GM18951 (cell line): ENCODE results near the gene SLC7A1.

Source experiments
- POLR2A ChIP-seq: IDR thresholded peaks from 4 replicates; pipeline ENCODE4 v1.6.1; 2011; ENCODE audit warnings: mild to moderate bottlenecking; ENCODE audit not compliant: insufficient read length, insufficient read depth; ENCODE audit errors: extremely low read depth
- in situ Hi-C: fragments of 300-500 bp; cut with MboI; formaldehyde crosslinking; loops from one replicate; pipeline ENCODE4 v1.12.0; 2022; ENCODE audit warnings: low sequenced_read_pairs, mixed read lengths, inconsistent platforms; ENCODE audit not compliant: unreplicated experiment

SLC7A1 gene

GRCh38 chr13:29594710-29595379 lies 643 bp downstream of the SLC7A1 start:
- TF ChIP-seq POLR2A = peak; percentile 59
- in situ Hi-C loops = no loop called here

- in situ Hi-C loops = no loop called here
- TF ChIP-seq POLR2A = no peak
Measured at GRCh38 chr13:29594303-29594709, 1.2 kb downstream of the SLC7A1 start.

- TF ChIP-seq POLR2A = no peak
- in situ Hi-C loops = no loop called here
Measured at GRCh38 chr13:29593605-29594297, 1.7 kb downstream of the SLC7A1 start.

GRCh38 chr13:29591310-29591709 lies 4.2 kb downstream of the SLC7A1 start:
- TF ChIP-seq POLR2A = no peak
- in situ Hi-C loops = no loop called here

- in situ Hi-C loops = no loop called here
Measured at GRCh38 chr13:29589967-29590366, 5.5 kb downstream of the SLC7A1 start.

GRCh38 chr13:29589234-29589633 lies 6.3 kb downstream of the SLC7A1 start:
- in situ Hi-C loops = no loop called here
- TF ChIP-seq POLR2A = no peak

More at GRCh38 chr13:29589967-29590366, 5.5 kb downstream of the SLC7A1 start:
- TF ChIP-seq POLR2A = no peak

- in situ Hi-C loops = no loop called here
- no peak for TF ChIP-seq POLR2A
Measured at GRCh38 chr13:29587645-29588044, 7.8 kb downstream of the SLC7A1 start.

GRCh38 chr13:29583073-29583785 lies 12.3 kb downstream of the SLC7A1 start:
- in situ Hi-C loops = no loop called here
- TF ChIP-seq POLR2A = no peak

GRCh38 chr13:29582171-29582570 lies 13.3 kb downstream of the SLC7A1 start:
- in situ Hi-C loops = no loop called here
- TF ChIP-seq POLR2A = no peak

- in situ Hi-C loops = no loop called here
- TF ChIP-seq POLR2A = no peak
Measured at GRCh38 chr13:29581666-29582065, 13.8 kb downstream of the SLC7A1 start.

- no peak for TF ChIP-seq POLR2A
- in situ Hi-C loops = no loop called here
Measured at GRCh38 chr13:29579094-29579493, 16.4 kb downstream of the SLC7A1 start.

- in situ Hi-C loops = no loop called here
- no peak for TF ChIP-seq POLR2A
Measured at GRCh38 chr13:29578300-29579085, 17.0 kb downstream of the SLC7A1 start.
